SK-N-MC (cell line): Measurements from ENCODE around the gene ASTN2.

Experiments used
- EZH2 ChIP-seq: fragments of 200-600 bp; sonication (generic); IDR thresholded peaks from one replicate; pipeline ENCODE4 v1.6.1; 2017; ENCODE audit warnings: antibody characterized with exemption
- FOXP2 ChIP-seq: optimal IDR thresholded peaks from 2 replicates; pipeline ENCODE3; 2011; ENCODE audit warnings: mild to moderate bottlenecking, moderate library complexity; ENCODE audit not compliant: insufficient read depth; ENCODE audit errors: extremely low read length, control extremely low read depth
- POLR2AphosphoS5 ChIP-seq: IDR thresholded peaks from 2 replicates; pipeline ENCODE4 v1.6.1; 2012; ENCODE audit warnings: mild to moderate bottlenecking, low read depth, low read length, borderline replicate concordance

- TF ChIP-seq EZH2 = no peak
- no peak for TF ChIP-seq POLR2AphosphoS5
- TF ChIP-seq FOXP2 = no peak
Measured at GRCh38 chr9:117304549-117304948, 110.3 kb downstream of the ASTN2 start.
